Measurements from ENCODE around the gene DROSHA. TPM values are rescaled to one million over a fixed set of nuclear protein-coding genes. Genes with fewer than 3 reads are reported as not detected.

The DROSHA gene
- total and polyA plus RNA-seq, 2 experiments from 2014 or later, result 25.3 to 40.8 TPM

DNA sequence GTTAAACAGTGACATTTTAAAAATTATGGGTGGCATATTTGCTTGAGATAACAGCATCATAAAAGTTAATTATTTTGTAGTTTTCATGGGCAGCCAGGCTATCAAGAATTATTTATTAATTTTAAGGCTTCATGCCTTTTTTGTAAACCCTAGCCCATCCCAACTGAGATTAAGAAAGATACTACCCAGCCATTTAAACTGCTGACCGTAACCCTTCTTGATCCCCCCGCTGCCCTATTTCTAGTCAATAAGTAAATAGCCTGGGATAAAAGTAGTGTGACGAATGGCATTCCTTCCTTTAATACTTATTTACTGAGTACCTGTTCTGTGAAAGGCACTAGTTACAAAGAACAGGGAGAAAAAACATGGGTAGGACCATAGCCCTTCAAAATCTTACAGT lies 88.3 kb downstream of the DROSHA start:
- H3K4me1 ChIP-seq (ENCODE audit: insufficient read depth), result no peaks in the 10 kb centered on the region
- peak overlapping the region; percentile 35 for H3K4me2 ChIP-seq
- no peak for TF ChIP-seq EZH2 (IDR thresholded peaks at IDR 0.05; ENCODE audit: borderline replicate concordance)
- no peak for TF ChIP-seq EZH2phosphoT487 (IDR thresholded peaks at IDR 0.05; ENCODE audit: low read depth, severe bottlenecking, unreplicated experiment)
- TF ChIP-seq, protein P1, sequence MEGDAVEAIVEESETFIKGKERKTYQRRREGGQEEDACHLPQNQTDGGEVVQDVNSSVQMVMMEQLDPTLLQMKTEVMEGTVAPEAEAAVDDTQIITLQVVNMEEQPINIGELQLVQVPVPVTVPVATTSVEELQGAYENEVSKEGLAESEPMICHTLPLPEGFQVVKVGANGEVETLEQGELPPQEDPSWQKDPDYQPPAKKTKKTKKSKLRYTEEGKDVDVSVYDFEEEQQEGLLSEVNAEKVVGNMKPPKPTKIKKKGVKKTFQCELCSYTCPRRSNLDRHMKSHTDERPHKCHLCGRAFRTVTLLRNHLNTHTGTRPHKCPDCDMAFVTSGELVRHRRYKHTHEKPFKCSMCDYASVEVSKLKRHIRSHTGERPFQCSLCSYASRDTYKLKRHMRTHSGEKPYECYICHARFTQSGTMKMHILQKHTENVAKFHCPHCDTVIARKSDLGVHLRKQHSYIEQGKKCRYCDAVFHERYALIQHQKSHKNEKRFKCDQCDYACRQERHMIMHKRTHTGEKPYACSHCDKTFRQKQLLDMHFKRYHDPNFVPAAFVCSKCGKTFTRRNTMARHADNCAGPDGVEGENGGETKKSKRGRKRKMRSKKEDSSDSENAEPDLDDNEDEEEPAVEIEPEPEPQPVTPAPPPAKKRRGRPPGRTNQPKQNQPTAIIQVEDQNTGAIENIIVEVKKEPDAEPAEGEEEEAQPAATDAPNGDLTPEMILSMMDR (IDR thresholded peaks at IDR 0.05; ENCODE audit: poor library complexity), result no peak
- no peaks in the 10 kb centered on the region for H3K27me3 ChIP-seq
- no peak overlapping the region for H2AFZ ChIP-seq
- H3K27ac ChIP-seq, result peak overlapping the region; percentile 49
- no peaks in the 10 kb centered on the region for H3K9me2 ChIP-seq (replicated peaks; ENCODE audit: insufficient read depth)
- no peaks in the 10 kb centered on the region for H3K79me2 ChIP-seq
- H3K4me3 ChIP-seq, result no peak overlapping the region
- no peaks in the 10 kb centered on the region for H3K9me3 ChIP-seq (ENCODE audit: low read depth)
- no peaks in the 10 kb centered on the region for H4K20me1 ChIP-seq (ENCODE audit: insufficient read depth, poor library complexity, severe bottlenecking)
- peak; percentile 6 for DNase-seq (ENCODE audit: low spot score)
- WGBS (ENCODE audit: low lambda C conversion rate, missing lambda C conversion rate), result 74% methylated on average over 3 of the region's 3 CpGs
- peaks cover 4% of the 10 kb centered on the region for H3K36me3 ChIP-seq (replicated peaks; ENCODE audit: insufficient read depth, low read depth)

DNA sequence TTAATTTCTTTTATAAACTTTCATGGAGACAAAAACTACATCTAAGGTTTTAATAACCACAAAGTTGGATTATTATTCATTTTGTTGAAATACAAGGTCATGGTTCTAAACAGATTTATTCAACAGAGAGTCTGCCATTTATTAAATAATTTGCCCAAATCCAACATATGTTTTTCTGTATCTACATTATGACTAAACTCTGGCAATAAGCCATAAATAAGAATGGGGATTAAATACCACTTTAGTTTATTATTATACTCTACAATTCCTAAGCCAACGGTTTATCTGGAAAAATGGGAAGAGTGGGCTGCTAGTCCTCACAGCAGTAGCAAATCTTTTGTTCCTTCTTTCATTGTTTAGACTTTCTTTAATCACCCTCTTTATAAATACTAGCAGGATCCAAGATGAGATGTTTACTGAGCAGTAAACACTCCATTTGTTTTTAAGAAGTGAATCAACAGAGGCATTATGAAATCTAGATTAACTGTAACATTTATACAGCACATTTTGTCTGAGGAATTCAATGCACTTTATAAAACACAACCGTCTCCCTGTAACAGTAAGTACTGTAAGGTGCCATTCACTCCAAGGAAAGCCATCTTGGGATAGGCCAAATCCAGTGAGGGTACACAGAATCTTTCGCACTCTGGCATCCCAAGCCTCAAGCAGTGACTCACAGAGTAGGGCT lies 89.7 kb downstream of the DROSHA start:
- Histone ChIP-seq H4K20me1 (ENCODE audit: insufficient read depth, poor library complexity, severe bottlenecking) (no peaks in the 10 kb centered on the region), H3K4me2 (no peak overlapping the region), H3K9me3 (ENCODE audit: low read depth) (no peaks in the 10 kb centered on the region), H3K36me3 (replicated peaks; ENCODE audit: insufficient read depth, low read depth) (peaks cover 4% of the 10 kb centered on the region), H3K79me2 (no peaks in the 10 kb centered on the region), H3K27ac (peak overlapping the region; percentile 33), H2AFZ (no peak overlapping the region), H3K27me3 (no peaks in the 10 kb centered on the region), H3K9me2 (replicated peaks; ENCODE audit: insufficient read depth) (no peaks in the 10 kb centered on the region), H3K4me3 (no peak overlapping the region), H3K4me1 (ENCODE audit: insufficient read depth) (no peaks in the 10 kb centered on the region)
- TF ChIP-seq EZH2phosphoT487 (IDR thresholded peaks at IDR 0.05; ENCODE audit: low read depth, severe bottlenecking, unreplicated experiment) (peak; percentile 95), EZH2 (IDR thresholded peaks at IDR 0.05; ENCODE audit: borderline replicate concordance) (no peak)
- WGBS (ENCODE audit: low lambda C conversion rate, missing lambda C conversion rate), result 52% methylated on average over 3 of the region's 3 CpGs
- DNase-seq (ENCODE audit: low spot score), result peak; percentile 7

DNA sequence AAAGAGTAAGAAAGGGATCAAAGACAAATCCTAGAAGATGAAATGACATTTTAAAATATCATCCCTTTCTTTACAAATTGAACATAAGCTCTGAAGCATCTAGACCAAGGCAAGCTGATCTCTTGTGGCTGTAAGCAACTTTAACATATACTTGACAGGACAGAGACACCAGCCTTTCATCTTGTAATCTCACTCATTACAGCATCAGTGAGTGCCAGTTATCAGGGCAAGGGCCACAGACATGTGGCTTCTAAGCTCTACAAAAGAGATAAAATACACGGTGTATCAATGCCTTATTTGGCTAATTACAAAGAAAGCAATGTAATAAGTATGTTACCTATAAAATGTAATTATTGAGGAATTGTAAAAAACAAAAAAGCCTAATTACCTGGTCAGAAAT lies 95.0 kb downstream of the DROSHA start:
- WGBS (ENCODE audit: low lambda C conversion rate, missing lambda C conversion rate), result 50% methylated on average over 1 of the region's 1 CpG
- Histone ChIP-seq H3K36me3 (replicated peaks; ENCODE audit: insufficient read depth, low read depth) (no peaks in the 10 kb centered on the region), H3K4me2 (no peak overlapping the region)

DNA sequence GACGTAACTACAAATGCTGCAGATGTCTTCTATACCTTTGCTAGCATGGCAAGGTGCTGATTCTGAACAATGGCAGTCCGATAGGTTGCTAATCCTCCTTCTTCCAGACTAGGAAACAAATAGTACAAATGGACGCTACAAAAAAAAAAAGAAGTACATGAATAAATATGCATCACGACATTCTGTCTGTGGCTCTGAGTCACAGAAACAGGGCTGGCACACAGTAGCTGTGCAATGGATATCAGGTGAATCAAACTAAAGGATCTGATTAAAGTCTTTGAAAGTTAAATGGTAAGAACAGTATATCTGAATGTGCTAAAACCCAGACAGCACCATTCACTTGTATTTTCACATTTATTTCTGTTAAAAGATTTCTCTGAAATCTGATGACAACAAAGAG lies 96.2 kb downstream of the DROSHA start:
- H3K27ac ChIP-seq, result no peak overlapping the region
- H3K9me2 ChIP-seq (replicated peaks; ENCODE audit: insufficient read depth), result no peaks in the 10 kb centered on the region
- no peak for DNase-seq (ENCODE audit: low spot score)
- H3K4me3 ChIP-seq, result no peak overlapping the region
- no peaks in the 10 kb centered on the region for H3K36me3 ChIP-seq (replicated peaks; ENCODE audit: insufficient read depth, low read depth)
- H3K4me1 ChIP-seq (ENCODE audit: insufficient read depth), result no peaks in the 10 kb centered on the region
- WGBS (ENCODE audit: low lambda C conversion rate, missing lambda C conversion rate), result 76% methylated on average over 4 of the region's 4 CpGs
- no peaks in the 10 kb centered on the region for H4K20me1 ChIP-seq (ENCODE audit: insufficient read depth, poor library complexity, severe bottlenecking)
- H3K9me3 ChIP-seq (ENCODE audit: low read depth), result no peaks in the 10 kb centered on the region
- H3K79me2 ChIP-seq, result no peaks in the 10 kb centered on the region
- TF ChIP-seq EZH2phosphoT487 (IDR thresholded peaks at IDR 0.05; ENCODE audit: low read depth, severe bottlenecking, unreplicated experiment), result no peak
- no peaks in the 10 kb centered on the region for H3K27me3 ChIP-seq
- H2AFZ ChIP-seq, result no peak overlapping the region
- H3K4me2 ChIP-seq, result no peak overlapping the region

More for the DNA sequence above, 95.0 kb downstream of the DROSHA start:
- no peak overlapping the region for H3K27ac ChIP-seq
- no peak for DNase-seq (ENCODE audit: low spot score)
- H3K4me1 ChIP-seq (ENCODE audit: insufficient read depth), result no peaks in the 10 kb centered on the region
- no peaks in the 10 kb centered on the region for H3K9me2 ChIP-seq (replicated peaks; ENCODE audit: insufficient read depth)
- no peaks in the 10 kb centered on the region for H3K9me3 ChIP-seq (ENCODE audit: low read depth)
- no peaks in the 10 kb centered on the region for H3K27me3 ChIP-seq
- H2AFZ ChIP-seq, result no peak overlapping the region
- H4K20me1 ChIP-seq (ENCODE audit: insufficient read depth, poor library complexity, severe bottlenecking), result no peaks in the 10 kb centered on the region
- no peak overlapping the region for H3K4me3 ChIP-seq
- H3K79me2 ChIP-seq, result no peaks in the 10 kb centered on the region
- TF ChIP-seq, protein P1 (IDR thresholded peaks at IDR 0.05; ENCODE audit: poor library complexity), result no peak
- no peak for TF ChIP-seq EZH2phosphoT487 (IDR thresholded peaks at IDR 0.05; ENCODE audit: low read depth, severe bottlenecking, unreplicated experiment)
- no peak for TF ChIP-seq EZH2 (IDR thresholded peaks at IDR 0.05; ENCODE audit: borderline replicate concordance)

Measured in hepatocyte (in vitro differentiated cells).